ENCODE measurements around the gene PADI3.
A peak's percentile ranks its signal among the peaks of the same experiment; 100 is the strongest.

The PADI3 gene, protein sequence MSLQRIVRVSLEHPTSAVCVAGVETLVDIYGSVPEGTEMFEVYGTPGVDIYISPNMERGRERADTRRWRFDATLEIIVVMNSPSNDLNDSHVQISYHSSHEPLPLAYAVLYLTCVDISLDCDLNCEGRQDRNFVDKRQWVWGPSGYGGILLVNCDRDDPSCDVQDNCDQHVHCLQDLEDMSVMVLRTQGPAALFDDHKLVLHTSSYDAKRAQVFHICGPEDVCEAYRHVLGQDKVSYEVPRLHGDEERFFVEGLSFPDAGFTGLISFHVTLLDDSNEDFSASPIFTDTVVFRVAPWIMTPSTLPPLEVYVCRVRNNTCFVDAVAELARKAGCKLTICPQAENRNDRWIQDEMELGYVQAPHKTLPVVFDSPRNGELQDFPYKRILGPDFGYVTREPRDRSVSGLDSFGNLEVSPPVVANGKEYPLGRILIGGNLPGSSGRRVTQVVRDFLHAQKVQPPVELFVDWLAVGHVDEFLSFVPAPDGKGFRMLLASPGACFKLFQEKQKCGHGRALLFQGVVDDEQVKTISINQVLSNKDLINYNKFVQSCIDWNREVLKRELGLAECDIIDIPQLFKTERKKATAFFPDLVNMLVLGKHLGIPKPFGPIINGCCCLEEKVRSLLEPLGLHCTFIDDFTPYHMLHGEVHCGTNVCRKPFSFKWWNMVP

DNA sequence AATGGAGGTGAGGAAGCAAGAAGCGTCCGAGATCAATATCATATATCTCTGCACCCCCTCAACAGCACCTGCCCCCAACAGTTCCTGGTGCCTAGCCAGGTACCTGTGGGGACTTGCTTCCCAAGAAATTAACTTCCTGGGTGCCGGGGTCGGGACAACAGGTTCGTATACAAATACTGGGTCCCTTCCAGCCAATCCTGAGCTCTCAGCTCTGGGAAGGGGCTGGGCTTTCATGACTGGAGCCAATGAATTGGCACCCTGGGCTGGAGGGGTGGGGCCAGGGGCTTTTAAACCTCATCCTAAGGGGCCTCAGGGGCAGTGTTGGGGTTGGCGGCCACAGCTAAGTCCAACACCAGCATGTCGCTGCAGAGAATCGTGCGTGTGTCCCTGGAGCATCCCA, at the start of gene PADI3:
TSS of gene PADI3 (plus strand) at position 318 of the 400 bp plus-strand sequence. CDS start at position 358, 40 bp downstream.
- DNase-seq, result no peak

DNA sequence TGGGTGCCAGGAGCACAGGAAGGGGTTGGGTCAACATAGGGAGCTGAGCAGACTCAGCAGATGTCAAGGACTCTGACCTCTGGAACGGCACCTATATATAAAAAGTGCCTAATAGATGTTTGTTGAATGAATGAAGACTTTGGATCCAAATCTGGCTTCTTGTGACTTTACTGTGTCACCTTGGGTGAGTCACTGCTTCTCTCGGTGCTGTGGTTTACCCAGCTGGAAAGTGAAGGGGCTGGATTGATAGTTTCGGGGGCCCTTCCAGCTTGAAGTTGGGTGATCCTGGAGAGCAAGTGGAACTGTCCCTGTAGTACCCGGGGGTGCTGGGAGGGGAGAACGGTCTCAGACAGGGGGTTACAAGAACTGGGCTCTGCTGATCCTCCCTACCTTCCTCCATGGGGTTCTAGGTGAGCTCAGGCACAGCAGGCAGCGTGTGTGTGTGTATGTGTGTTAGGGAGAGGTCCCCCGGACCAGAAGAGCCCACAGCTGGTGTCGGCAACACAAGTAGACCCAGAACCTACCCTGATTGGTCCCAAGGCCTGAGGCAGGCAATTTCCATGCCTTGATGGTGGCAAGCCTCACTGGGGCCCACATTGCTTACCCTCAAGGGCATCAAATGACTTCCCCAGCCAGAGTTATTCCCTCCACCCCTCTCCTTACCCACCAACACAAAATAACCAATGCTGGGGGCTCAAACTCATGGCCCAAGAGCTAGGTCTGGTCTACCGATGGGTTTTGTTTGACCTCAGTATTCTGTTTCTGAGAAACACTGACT, 49.4 kb upstream of the PADI3 start:
- peak; percentile 7 for DNase-seq

DNA sequence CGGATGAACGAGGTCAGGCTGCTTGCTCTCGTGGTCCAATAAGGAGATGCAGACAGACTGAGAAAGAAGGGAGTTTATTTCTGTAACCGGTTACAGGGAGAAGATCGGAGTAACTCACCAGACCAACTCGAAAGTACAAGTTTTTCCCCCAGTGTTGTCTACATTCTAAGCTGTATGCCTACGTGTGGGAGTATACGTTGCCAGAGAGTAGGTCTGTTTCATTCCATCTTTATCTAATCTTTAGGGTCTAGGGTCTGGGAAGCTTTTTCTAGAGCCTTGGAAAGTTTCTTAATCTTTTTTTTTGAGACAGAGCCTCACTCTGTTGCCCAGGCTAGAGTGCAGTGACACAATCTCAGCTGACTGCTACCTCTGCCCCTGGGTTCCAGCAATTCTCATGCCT, 48.7 kb upstream of the PADI3 start:
- DNase-seq, result no peak

DNA sequence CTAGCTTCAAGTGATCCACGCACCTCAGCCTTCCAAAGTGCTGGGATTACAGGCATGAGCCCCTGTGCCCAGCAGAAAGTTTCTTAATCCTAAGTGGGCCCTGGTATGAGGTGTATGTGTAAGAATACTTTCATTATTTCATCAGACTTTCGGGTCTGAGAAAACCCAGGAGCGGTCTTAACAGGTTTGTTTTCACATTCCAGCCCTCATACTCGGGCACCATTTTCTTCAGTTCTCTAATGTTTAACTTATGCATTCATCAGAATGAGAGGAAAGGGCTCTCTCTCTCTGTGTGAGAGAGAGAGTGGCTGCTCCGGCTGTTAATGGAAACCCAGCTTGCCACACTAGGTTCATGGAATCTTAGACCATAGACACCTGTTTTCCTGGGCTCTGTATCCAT, 48.1 kb upstream of the PADI3 start:
- DNase-seq, result no peak

DNA sequence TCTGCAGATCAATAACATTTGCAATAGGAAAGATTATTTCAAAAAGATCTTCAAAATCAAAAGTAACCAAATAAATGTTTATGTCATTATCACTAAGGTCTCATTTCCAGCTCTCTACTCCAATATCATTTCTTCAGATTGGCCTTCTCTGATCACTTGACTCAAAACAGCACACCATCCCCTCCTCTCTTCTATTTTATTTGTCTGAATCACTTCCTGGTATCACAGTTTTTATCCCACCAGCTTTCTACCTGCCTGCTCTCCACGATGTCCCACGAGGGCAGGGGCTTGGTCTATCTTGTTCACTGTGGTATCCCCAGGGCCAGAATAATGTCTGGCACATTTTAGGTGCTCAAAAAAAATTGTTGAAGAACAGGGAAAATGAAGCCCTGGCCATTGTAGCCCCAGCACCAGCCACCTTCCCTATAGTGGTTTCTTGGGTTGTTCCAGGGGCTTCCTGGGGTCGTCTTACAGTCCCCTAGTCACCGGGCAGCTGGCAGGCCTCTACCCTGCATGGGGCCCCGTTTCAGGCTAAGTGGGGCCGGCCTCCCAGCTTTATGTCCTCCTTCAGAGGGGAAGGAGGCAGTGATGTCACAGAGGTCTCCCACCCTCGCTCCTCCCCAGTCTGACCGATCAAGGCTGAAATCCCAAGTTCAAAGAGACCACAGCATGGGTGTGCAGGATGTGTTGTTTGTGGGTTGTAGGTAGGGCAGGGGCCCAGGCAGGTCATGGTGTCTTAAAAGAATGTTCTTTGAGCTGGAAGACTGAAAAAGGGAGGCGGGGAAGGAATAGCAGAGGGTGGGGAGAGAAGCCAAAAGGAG, 47.5 kb upstream of the PADI3 start:
- DNase-seq, result no peak

DNA sequence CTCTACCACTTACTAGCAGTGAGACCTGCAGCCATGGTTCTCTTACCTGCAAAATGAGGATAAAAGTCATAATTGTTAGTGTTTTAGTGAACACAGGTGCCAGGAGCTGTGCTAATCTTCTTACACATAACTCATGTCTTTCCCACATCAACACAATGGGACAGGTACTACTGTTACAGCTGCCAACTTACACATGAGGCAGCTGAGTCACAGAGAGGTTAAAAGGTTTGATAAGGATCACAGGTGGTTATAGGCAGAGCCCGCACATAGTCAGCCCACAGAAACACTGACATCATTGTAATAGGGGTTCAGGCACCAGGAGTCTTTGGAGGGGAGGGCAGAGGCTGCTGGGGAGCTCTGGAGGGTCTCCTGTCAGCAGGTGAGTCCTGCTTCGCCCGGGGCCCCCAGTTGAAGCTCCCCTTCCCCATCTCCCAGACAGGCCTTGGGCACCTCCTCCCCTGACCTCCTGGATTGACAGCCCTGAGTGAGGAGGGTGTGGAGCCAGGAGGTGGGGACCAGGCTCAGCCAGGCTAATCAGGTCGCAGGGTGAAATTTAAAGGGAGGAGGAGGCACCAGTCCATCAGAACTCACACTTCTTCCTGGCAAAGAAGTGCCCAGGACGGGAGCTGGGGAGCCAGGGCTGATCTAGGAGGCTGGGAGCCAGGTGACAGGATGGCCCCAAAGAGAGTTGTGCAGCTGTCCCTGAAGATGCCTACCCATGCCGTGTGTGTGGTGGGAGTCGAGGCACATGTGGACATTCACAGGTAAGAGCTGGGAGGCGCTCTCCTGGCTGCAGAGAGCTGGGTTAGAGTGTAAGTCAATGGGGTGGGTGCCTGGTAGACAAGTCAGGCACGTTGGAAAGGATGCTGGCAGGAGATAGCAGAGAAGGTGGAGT, 44.1 kb upstream of the PADI3 start, which contains the start of gene PADI1:
TSS of gene PADI1 (plus strand) at position 583 of the 895 bp plus-strand sequence. CDS start at position 673, 90 bp downstream.
- DNase-seq, result no peak

DNA sequence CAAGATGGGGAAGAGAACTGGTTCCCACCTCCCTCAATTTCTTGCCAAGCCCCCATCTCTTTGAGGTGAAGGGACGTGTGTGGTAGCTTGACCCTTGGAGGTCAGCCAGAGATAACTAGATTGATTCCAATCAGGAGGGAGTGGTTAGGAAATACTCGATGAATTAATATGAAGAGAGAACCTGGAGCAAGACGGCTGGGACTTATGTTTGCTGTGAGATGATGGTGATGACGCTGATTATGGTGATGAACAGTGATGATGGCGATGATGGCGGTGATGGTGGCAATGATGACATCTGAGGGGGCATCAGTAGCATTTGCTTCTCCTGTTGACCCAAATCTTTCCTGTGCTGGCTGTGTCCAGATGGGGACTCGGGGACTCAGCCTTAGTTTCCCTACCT, 43.2 kb upstream of the PADI3 start:
- DNase-seq, result no peak

DNA sequence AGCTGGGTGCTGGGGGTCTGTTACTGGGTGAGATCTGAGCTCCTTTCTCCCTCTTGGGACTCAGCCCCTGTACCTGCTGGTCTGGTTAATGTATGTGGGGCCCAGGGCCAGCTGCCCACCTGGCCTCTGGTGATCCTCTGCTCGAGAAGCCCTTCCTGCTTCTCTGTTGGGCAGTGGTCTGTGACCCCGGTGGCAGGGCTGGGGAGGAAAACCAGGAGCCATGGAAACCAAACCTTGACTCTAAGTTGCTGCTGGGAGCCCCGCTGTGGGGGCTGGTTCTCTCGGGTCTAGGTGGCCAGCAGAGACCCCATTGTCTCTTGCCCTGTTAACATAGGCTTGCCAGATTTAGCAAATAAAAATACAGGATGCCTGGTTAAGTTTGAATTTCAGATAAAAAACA, 42.7 kb upstream of the PADI3 start:
- no peak for DNase-seq

DNA sequence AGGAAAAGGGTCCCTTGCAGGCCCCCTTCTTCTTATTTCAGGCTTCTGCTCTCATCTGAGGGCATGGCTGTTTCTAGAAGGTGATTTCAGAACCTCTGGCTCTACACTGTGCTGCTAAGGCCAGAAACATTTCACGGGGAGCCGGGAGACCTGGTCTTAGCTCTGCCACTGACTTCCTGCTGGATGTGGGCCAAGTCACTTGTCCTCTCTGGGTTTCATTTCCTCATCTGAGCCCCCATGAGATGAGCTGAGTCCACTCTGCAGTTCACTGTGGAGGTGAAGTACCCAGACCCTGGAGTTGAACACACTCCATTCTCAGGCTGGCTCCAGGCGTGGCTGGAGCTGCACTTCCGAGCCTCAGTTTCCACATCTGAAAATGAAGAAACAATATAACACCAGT, 41.9 kb upstream of the PADI3 start:
- DNase-seq, result no peak

DNA sequence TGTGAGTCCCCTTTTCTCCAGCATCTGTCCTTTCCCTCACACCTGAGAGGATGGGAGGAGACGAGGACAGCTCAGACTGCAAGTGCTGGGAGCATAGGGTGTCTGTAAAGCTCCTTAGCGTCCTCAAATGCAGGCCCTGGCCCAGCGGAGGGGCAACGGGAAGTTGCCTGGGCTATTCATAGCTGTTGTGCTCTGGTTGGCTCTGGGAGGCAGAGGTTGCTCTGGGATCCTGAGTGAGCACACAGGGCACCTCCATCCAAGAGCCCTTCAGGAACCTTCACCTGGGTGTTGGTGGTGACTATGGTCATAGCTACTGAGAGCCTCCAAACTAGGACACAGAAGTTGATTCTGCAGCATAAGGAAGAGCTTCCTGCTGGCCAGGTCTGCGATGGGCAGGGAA, 41.4 kb upstream of the PADI3 start:
- no peak for DNase-seq

DNA sequence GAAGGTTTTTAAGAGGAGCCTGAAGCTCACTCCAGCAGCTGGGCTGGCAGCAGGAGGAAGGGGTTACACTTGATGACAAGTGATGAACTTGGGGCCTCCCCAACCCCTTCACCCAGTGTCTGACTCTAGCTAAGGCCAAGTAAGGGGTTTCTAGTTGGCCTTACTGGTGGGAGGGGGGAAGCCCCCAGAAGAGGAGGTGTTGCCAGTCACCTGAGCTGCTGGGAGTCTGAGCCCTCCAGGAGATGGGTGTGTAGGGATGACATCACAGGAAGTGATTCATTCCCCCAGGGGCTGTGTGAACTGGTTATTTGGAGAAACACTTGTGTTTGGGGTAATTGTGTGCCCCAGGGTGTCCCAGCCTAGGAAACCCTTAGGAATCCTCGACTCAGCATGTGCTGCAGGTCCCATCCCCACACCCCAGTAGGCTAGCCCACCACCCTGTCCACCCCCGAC, 40.9 kb upstream of the PADI3 start:
- peak; percentile 72 for DNase-seq

DNA sequence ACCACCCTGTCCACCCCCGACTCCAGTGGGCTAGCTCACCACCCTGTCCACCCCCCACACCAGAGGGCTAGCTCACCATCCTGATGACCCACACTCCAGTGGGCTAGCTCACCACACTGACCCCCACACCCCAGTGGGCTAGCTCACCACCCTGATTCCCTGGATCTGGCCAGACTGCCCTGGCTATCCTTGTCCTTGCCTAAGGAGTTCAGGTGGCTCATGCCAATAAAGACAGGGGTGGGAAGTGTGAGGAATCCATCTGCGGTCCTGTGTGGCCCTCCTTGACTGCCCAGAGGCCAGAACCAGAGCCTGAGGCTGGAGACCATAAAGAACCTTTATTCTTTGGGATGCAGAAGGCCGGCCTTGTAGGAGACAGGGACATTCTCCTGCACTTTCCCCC, 40.4 kb upstream of the PADI3 start:
- DNase-seq, result no peak

DNA sequence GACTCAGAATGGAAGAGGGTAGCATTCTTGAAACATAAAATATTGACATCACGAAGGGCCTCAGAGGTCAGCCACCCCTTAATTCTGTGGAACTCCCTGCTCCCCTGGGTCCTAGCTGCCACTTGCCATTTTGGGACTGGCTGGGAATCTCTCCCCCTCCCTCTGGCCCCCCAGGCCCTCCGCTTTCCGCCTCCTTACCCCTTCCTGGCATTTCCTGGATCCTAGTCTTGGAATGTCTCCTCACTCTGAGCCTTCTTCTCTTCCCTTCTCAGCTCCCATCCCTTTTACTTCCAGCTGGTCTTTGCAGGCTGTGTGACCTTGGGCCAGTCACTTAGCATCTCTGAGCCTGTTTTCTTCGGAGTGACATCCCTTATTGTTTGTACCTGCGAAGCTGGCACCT, 39.5 kb upstream of the PADI3 start:
- DNase-seq, result no peak

DNA sequence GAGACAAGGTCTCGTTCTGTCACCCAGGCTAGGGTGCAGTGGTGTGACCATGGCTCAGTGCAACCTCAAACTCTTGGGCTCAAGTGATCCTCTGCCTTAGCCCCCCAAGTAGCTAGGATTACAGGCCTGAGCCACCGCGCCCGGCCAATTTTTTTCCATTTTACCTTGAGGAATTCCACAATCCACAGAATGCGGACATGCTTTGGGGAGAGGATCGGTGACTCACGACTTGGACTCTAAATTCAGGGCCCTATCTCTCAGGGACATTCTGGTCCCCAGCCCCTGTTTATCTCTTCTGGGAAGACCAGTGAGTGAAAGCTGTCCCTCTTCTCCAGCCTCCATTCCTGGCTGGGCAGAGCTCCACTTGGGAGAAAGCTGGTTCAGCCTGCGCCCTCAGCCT, 38.7 kb upstream of the PADI3 start:
- no peak for DNase-seq

DNA sequence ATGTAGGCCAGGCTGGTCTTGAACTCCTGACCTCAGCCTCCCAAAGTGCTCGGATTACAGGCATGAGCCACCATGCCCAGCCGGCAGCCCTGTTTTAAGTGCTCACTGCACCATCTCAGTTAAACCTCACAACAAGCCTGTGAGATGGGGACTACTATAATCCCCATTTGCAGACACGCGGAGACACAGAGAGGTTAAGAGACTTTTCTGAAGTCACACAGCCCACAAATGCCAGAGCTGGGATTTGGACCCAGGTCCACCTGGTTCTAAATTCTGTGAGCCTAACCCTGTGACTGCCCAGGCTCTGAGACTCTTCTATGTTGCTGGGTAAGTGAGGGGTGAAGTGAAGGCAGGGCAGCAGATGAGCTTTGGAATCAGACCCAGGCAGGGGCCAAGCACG, 37.5 kb upstream of the PADI3 start:
- DNase-seq, result no peak

DNA sequence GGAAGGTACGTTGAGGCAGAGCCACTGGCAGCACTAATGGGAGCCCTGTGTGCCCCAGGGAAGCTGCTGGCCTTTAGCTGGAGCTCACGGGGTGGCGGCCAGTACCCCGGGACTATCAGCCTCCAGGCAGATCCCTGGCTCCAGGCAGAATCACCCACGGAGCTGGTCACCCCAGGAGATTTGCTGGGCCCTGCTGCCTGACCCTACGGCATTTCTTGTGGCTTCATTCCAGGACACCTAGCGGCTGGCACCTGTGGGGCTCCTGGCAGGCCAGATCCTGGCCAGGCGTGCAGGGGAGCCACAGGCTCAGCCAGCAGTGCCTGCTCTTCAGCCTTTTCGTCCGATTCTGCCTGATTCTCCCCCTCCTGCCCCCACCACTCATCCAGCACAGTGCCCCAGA, 36.9 kb upstream of the PADI3 start:
- no peak for DNase-seq

DNA sequence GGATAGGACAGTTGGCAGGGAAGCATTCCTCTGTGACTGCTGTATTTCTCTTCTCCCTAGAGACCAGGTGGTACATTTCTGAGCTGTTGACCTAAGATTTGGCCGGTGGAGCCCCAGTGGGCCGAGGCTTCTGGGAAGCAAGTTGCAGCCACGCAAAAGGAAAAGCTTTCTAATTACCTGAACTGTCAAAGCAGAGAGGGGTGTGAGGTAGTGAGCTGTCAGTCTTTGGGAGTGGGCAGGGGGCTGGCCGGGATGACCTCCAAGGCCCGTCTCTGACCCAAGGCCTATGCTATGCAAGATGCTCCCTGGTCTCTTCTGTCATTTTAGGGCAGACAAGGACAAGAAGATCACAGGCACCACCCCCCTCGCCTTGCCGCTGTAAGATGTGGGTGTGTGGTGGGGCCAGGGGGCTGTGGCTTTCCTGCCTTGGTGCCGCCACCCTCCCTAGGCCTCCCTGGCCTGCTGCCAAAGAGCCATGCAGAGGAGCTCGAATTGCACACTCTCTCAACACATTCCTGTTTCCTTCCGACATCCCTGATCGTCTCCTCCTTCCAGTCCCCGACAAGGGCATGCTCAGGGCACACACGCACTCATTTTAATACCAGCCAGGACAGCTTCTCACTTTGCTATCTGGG, 36.3 kb upstream of the PADI3 start:
- DNase-seq, result peak; percentile 31

DNA sequence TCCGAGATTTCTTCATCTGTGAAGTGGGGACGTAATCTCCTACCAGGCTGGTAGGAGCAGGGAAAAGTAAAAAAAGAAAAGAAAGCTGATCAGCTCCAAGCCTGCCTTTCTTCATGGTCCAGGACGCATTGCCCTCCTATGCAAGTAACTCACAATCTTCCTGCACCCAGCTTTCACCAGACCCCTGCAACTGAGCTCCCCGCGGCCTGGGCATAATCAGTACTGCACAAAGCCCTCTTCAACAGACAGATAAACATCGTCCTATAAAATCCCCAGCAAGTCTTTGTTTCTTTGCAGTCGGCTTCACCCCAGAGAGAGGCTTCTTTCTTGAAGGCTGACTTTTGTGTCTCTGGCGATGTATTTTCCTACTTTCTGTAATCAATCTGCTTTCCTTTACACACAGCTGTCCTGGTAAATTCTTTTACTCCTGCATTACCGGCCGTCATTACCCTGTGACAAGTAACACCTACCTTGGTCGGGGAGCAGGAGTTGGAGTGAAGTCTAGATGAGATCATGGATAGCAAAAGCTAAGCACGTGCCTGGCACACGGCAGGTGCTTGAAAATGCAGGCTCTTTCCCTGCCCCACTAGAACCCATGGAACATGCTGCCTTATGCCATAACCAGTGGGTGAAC, 35.6 kb upstream of the PADI3 start:
- DNase-seq, result no peak

DNA sequence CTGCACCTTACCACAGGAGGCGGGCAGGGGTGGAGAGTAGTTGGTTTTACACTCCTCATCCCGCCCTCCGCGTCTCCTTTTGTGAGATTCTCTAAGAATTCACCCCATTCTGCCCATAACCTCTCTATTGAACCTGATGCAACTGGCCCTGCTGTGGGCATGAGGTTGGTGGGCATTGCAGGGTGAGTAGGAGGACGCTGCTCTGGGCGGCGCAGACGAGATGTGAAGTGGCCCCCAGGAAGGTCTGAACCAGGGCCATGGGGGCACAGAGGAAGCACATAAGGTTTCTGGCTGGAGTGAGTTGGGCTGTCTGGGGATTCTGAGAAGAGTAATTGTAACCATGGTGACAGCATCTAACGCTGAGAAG, 35.1 kb upstream of the PADI3 start:
- no peak for DNase-seq

DNA sequence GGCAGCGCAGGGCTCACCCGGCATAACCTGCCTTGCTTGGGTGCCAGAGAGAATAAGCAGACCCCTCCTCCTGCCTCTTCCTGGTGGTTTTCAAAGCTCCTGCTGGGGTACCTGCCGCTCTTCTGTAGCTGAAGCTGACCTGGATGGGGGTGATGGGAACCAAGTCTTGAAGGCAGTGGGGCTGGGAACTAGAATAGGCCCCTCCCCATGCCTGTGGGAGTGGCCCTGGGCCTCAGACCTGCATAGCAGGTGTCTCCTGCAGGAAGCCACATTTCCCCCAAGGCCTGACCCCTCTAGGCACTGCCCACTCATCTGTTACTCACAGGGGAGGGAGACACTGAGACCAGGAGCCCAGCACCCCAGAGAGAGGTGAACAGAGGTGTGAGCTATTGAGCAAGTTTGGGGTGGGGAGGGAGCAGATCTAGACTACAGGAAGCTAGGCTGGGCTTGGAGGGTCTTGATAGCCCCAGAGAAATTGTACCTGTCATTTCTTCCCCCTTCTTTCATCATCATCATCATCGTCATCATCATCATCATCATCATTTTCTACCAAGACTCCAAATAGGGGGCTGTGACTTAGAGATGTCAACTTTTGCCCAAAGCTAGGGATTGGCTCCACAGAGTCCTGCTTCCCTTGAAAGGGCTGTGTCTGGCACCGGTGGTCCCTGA, 33.9 kb upstream of the PADI3 start:
- DNase-seq, result no peak

Data from activated CD4-positive, alpha-beta T cell treated with anti-CD3 and anti-CD28 coated beads, Interleukin-10, Interleukin-2, amounts not matched to agents 100 ng/mL and 50 ng/mL, durations not matched to agents 16 hours and 8 hours (primary cell).